Mesenteric fat pad (tissue), 1 donor: ENCODE data around the gene TRIM7. TPM values are rescaled to one million over a fixed set of nuclear protein-coding genes. Genes with fewer than 3 reads are reported as not detected.

Experiments used
- DNase-seq: peaks from one replicate; pipeline ENCODE4 v3.0.0-alpha.2; 2020; ENCODE audit warnings: low spot score
- total RNA-seq: library from RNA; stranded (reverse); fragmentation: NEBNext Ultra II Directional; extraction: Animal tissue kit (Norgen Biotek cat#: 25700); gene quantifications from one replicate; pipeline ENCODE4 v1.2.1, GENCODE V29; 2021
- donor health status: DM: yes; HTN: yes; CAD: no.

The TRIM7 gene
- total RNA-seq, 1 donor from 2014 or later = 3.0 TPM

DNA sequence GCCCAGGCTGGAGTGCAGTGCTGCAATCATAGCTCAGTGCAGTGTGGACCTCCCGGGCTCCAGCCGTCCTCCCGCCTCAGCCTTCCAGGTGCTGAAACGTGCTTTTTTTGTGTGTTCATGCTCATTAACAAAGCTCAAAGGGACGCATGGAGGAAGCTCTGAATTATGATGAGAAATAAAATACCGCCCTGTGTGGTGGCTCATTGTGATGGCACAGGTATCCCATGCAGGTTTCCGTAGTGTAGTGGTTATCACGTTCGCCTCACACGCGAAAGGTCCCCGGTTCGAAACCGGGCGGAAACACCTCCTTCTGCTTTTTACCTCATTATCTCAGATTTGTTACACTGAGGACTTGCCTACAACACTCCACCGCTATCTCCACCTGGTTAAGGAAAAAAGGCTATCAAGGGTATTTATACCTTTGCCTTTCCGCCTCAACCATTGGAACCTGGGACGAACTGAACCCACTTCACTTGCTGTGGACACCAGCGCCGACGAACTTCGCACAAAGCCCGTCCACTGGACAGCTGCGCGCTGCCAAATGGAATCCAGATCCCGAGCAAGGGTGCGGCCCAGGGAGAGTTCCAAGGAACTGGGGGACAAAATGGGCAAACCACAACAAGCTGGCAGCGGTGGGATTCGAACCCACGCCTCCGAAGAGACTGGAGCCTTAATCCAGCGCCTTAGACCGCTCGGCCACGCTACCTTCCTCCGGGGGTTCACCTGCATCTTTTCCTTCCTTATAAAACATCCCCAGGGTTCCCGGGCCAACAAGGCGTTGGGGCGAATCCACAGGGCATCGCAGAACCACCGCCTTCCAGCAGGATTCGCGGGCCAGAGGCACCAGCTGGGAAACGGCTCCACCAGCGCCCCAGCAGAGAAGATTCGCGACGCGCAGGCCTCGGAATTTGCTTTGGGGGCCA lies 31.3 kb downstream of the TRIM7 start:
- no peak for DNase-seq

DNA sequence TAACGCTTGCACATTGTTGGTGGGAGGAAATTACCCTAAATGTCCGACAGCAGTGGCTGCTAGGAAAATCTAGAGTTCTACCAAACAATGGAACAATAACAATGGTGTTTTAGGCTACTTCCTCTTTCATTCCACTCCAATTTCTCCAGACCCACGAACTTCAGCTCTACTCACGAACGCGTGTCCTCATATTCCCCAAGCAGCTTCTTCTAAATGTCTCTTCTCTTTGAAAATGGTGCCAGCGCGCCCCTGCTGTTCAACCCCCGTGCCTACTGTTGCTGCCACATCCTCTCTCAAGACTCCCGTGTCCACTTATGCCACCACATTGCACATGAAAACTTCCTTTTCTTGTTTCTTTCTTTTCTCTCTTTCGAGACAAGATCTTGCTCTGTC lies 32.0 kb downstream of the TRIM7 start:
- no peak for DNase-seq

DNA sequence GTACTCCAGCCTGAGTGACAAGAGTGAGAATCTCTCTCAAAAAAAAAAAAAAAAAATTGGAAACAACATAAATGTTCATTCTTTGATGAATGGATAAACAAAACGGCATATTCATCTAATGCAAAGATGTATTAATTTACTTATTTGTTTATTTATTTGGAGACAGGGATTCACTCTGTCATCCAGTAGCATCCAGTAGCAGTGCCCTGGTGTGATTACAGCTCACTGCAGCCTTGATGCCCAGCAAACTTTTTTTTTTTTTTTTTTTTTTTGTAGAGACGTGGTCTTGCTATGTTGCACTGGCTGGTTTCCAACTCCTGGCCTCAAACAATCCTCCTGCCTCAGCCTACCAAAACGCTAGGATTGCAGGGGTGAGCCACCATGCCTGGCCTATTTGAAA lies 33.2 kb downstream of the TRIM7 start:
- no peak for DNase-seq

DNA sequence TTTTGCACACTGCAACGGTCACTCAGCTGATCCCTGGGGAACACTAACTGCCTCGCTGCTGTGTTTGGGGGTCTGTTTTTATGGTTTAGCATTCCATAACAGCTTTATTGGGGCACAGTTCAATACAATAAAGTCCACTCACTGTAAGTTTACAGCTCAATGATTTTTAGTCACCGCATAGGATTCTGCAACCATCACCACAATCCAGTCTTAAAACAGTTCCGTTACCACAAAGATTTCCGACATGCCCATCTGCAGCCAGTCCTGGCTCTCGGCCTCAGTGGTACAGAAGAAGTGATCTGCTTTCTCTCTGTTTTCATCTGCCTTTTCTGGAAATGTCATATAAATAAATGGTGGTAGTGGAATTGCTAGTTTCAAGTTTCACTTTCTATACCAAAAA lies 34.0 kb downstream of the TRIM7 start:
- no peak for DNase-seq

DNA sequence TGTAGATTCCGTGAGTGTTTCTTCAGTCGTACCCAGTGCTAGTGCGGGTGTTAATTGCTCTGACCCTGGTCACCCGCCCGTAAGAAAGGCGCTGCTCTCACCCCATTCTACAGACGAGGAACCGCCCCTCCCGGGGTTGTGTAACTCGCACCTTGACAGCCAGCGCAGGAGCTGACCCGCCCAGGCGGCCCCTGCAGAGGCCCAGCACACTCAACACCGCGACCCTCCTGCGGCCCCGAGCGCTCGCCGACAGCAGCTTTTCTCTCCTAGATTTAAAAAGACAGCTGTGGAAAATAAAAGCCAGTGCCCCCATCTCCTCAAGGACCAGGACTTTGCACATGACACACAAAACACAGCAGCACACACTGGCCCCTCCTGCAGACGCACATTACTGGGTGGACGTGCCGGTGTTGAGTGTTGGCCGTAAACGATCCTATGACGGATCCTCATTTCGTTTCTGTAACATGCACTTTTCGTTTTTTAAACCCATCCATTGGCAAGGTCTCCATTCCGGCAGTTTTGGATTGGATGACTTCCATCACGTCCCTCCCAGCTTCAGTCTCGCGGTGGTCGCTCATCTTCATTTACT lies 34.7 kb downstream of the TRIM7 start:
- DNase-seq = no peak

DNA sequence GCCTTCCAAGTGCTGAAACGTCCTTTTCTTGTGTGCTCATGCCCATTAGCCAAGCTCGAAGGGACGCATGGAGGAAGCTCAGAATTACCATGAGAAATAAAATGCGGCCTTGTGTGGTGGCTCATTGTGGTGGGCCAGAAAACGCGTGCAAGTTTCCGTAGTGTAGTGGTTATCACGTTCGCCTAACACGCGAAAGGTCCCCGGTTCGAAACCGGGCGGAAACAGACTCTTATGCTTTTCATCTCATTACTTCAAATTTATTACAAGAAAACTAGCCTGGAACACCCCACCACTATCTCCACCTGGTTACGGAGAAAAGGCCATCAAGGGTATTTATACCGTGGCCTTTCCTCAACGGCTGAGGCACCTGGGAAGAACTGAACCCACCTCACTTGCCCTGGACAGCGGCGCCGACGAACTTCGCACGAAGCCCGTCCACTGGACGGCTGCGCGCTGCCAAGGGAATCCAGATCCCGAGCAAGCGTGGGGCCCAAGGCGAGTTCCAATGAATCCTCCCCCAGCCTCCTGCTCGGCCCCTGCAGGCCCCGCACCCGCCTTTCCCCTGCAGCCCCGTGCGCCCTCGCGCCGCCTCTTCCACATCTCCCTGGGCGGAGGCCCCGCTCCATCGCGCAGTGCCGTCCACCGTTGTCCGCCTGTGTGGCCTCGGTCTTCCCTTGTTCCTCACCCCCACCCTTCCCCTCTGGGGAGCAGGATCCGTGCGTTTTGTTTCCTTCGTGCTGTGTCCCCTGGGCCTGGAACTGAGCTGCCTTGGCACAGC lies 35.3 kb downstream of the TRIM7 start:
- DNase-seq = peak; percentile 87

DNA sequence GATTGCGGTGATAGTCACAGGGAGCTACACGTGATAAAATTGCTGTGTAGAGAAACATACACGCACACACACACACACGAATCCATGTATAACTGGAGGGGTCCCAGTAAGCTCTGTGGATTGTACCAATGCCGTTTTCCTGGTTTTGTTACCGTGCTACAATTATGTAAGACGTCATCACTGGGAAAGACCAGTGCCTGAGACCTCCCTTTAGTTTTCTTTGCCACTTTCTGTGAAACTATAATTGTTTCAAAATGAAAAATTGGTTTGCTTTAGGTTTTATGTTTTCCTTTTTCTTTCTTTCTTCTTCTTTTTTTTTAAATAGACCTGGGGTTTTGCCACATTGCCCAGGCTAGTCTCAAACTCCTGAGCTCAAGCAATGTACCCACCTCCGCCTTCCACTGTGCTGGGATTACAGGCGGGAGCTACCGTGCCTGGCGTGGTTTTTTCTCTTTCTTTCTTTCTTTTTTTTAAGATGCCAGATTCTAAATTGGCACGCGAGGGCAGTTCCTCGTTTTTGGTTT lies 36.3 kb downstream of the TRIM7 start:
- no peak for DNase-seq

DNA sequence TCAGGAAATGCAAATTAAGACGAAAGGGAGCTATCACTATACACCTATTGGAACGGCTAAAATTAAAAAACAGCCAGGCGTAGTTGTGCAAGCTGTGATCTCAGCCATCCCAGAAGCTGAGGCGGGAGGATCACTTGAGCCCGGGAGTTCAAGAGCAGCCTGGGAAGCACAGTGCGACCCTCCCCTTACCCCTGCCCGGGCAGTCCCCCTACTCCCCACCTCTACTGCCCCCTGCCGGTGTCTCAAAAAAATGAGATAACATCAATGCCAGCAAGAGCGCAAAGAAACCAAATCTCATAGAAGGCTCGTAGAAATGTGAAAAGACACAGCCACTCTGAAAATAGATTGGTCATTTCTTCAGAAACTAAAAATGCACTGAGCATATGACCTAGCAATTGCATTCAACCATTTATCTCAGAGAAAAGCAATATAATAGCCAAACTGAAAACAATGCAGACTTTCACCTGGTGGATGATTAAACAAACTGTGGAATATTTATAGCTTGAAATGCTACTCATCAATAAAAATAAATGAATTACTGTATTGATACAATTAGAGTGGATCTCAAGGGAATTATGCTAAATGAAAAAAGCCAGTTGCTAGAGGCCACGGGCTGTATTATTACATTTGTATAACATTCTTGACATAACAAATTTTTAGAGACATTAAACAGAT lies 37.0 kb downstream of the TRIM7 start:
- DNase-seq = no peak

DNA sequence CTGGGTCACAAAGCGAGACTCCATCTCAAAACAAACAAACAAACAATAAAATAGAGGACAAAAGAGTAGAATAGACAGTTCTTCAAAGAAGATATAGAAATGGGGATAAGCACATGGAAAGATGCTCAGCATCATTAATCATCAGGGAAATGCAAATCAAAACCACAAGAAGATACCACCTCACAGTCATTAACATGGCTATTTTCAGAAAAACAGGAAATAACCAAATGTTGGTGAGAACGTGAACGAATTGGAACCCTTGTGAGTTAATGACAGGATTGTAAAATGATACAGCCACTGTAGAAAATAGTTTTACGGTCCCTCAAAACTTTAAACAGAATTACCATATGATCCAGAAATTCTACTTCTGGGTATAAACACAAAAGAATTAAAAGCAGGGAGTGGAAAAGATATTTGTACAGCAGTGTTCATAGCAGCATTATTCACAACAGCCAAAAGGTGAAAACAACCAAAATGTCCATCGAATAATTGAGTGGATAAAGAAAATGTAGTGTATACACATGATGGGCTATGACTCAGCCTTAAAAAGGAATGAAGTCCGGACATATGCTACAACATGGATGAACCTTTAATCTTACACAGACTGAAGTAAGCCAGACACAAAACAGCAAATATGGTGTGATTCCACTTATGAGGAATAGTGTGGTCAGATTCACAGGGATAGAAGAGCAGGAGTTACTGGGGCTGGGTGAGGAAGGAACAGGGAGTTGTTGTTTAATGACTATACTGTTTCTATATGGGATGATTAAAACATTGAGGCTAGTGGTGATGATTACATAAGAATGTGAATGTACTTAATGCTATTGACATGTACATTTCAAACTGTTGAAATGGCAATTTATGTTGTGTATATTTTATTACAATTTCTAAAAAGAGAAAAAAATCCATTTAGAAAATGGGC lies 37.9 kb downstream of the TRIM7 start:
- DNase-seq = no peak

DNA sequence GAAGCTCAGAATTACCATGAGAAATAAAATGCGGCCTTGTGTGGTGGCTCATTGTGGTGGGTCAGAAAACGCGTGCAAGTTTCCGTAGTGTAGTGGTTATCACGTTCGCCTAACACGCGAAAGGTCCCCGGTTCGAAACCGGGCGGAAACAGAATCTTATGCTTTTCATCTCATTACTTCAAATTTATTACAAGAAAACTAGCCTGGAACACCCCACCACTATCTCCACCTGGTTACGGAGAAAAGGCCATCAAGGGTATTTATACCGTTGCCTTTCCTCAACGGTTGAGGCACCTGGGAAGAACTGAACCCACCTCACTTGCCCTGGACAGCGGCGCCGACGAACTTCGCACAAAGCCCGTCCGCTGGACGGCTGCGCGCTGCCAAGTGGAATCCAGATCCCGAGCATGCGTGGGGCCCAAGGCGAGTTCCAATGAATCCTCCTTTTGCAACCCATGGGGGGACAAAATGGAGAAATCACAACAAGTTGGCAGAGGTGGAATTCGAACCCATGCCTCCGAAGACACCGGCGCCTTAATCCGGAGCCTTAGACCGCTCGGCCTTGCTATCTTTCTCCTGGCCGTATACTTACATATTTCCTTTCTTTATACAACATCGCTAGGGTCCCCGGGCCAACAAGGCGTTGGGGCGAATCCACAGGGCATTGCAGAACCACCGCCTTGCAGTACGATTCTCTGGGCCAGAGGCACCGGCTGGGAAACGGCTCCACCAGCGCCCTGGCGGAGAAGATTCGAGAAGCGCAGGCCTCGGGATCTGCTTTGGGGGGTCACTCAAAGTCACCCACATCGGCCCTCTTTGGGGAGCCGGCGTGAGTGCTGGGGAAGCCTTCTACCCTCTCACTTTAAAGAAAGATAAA lies 40.7 kb downstream of the TRIM7 start:
- no peak for DNase-seq

DNA sequence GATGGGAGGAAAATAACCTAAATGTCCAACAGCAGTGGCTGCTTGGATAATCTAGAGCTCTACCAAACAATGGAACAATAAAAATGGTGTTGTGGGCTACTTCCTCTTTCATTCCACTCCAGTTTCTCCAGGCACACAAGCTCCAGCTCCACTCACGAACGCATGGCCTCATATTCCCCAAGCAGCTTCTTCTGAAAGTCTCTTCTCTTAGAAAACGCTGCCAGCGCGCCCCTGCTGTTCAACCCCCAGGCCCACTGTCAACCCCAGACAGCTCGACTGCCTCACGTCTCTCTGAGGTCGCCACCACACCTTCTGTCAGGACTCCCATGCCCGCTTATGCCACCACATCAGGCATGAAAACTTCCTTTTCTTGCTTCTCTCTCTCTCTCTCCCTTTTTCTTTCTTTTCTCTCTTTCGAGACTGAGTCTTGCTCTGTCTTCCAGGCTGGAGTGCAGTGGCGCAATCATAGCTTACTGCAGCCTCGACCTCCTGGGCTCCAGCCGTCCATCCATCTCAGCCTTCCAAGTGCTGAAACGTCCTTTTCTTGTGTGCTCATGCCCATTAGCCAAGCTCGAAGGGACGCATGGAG lies 41.4 kb downstream of the TRIM7 start:
- DNase-seq = no peak

DNA sequence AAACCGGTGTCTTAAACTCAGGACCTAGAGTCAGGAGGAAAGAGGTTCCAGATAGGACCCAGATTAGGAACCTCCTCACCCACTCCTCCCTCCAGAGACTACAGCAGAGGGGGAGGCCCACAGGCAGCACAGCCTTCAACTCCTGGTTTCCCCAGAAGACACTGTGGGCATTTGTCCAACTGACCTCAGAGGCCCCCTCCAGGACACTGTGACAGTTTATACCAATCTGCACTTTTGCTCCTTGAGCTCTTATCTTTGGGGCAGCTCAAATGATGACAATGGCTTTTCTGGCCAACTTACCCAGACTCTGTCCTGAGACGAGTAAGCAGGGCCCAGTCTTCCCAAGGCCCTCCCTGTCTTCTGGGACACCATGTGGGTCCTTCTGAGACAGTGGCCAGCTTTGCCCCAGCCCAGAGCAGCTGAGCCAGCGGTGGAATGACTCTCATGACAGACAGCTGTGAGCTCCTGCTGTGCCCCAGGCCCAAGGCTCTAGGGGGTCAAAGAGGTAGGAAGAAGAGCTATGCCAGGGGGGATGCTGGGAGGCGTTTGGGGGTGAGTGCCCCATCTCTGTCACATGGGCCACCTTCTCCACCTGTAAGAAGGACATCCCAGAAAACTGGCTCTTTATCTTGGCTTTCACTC lies 43.3 kb downstream of the TRIM7 start:
- no peak for DNase-seq

DNA sequence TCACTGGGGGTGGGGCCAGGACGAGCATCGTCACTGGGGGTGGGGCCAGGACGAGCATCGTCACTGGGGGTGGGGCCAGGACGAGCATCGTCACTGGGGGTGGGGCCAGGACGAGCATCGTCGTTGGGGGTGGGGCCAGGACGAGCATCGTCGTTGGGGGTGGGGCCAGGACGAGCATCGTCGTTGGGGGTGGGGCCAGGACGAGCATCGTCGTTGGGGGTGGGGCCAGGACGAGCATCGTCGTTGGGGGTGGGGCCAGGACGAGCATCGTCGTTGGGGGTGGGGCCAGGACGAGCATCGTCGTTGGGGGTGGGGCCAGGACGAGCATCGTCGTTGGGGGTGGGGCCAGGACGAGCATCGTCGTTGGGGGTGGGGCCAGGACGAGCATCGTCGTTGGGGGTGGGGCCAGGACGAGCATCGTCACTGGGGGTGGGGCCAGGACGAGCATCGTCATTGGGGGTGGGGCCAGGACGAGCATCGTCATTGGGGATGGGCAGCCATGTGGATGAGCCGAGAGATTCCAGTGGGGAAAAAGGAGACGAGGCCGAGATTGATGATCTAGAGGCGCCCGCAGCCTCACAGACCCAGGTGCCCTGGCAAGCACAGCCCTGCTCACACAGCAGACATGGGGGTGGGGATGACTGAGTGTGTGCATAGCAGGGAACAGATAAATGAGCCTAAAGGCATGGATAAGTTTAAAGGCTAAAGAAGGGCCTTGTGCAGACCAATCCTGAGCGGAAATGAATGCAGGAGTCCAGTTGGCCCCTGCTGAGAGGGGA lies 44.1 kb downstream of the TRIM7 start:
- DNase-seq = peak; percentile 45

DNA sequence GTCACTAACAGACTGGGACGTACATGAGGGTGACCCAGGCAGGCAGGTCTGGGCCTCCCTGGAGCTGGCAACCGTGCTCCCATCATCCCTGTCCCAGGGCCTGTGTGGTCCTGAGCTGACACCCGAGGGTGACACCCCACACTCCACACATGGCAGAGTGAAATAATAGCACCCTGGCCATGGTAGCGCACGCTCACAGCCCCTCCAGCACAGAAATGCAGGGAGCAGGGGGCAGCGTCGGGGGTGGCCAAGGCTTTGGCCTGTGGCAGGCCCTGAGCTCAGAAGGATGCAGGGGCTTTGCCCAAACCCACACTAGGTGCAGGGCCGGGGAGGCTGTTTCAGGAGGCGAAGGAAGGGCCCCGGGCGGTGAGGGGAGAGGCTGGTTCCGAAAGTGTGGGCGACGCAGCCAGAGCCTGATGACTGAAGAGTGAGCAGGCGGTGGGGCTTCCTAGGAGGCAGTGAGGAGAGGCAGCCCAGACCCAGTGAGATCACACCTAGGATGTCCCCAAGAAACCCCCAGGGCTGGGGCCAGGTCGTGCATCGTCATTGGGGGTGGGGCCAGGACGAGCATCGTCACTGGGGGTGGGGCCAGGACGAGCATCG lies 44.7 kb downstream of the TRIM7 start:
- DNase-seq = peak; percentile 89

DNA sequence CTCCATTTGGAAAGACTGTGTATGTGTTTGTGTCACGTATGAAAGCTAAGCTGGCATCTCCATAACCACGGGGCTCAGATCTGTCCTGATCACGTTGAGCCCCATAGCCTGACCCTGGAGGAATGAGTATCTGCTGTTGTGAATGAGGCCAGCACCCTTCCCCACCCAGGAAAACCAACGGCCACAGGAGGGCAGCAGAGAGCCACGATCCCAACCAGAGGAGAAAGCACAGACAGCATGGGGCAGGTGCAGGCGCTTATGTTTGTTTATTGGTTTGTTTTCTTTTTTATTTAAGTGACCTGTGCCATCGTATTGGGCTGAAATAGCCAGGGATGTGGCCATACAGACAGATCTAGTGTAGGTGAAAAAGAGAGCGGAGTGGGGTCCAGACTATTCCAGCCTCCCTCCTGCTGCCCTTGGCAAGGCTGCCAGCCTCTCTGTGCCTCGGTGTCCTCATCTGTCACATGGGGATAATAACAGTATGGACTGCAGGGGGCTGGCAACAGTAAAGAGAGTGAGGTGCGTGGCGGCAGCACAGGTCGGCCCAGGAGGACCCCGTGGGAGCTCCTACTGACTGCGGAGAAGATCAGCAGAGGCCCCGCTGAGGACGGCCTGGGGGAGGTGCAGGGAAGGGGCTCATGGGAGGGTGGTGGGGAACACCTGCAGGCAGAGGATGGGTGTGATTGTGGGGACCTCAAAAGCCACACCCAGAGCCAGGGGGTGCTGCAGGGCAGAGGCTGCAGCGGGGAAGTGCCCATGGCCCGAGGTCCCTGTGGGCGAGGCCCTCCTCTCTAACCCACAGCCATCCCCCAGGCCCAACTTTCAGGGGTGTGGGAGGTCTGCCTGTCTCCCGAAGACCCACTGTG lies 45.5 kb downstream of the TRIM7 start:
- no peak for DNase-seq

DNA sequence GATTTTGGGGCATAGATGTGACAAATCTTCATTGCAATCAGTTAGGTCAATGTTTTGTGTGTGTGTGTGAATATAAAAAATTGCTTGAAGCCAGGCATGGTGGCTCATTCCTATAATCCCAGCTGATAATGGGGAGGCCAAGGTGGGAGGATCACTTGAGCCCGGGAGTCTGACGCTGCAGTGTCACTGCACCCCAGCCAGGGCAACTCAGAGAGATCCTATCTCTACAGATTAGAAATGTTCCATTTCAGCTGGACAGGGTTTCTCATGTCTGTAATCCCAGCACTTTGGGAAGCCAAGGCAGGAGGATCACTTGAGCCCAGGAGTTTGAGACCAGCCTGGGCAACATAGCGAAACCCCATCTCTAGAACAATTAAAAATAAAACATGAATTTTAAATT lies 46.1 kb downstream of the TRIM7 start:
- DNase-seq = no peak
